Myocyte (in vitro differentiated cells): ENCODE data around the gene UNKL. TPM values are rescaled to one million over a fixed set of nuclear protein-coding genes. Genes with fewer than 3 reads are reported as not detected.

ENCODE experiments used
- DNase-seq: peaks from one replicate; pipeline ENCODE4 v3.0.0-alpha.2; 2012; ENCODE audit warnings: low read depth
- total RNA-seq: library from RNA; depleted of rRNA; stranded (reverse); fragments of >200 nt; gene quantifications from 2 replicates; pipeline ENCODE4 v1.2.3, GENCODE V29; 2014

UNKL gene
- total RNA-seq, 1 donor from 2014 or later, result 18.9 TPM

- DNase-seq, result peak; percentile 78
Measured at GRCh38 chr16:1378804-1379303, 35.6 kb downstream of the UNKL start.

- no peak for DNase-seq
Measured at GRCh38 chr16:1378087-1378803, 36.3 kb downstream of the UNKL start.

- DNase-seq, result peak; percentile 32
Measured at GRCh38 chr16:1377406-1378010, 37.0 kb downstream of the UNKL start.

DNA sequence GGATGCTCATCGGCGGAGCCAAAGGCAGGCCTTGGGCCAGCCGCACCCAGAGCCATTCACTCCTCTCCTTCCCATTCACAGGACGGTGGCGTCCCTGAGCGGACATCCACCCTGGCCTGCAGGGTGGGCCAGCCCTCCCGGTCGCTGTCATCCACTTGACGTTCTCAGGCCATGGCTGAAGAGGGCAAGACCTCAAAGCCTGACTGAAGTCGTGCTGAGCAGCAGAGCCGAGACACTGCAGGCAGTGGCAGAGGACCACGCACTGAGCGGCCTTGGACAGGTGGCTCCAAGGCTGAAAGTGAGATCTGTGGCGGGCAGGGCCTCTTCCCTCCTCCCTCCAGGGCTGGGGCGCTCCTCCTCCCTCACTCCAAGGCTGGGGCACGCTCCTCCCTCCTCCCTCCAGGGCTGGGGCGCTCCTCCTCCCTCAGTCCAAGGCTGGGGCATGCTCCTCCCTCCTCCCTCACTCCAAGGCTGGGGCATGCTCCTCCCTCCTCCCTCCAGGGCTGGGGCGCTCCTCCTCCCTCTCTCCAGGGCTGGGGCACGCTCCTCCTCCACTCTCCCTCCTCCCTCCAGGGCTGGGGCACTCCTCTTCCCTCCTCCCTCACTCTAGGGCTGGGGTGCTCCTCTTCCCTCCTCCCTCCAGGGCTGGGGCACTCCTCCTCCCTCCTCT is 38.6 kb downstream of the UNKL start:
- DNase-seq, result no peak

GRCh38 chr16:1375298-1375640 is 39.2 kb downstream of the UNKL start:
- DNase-seq, result no peak

DNA sequence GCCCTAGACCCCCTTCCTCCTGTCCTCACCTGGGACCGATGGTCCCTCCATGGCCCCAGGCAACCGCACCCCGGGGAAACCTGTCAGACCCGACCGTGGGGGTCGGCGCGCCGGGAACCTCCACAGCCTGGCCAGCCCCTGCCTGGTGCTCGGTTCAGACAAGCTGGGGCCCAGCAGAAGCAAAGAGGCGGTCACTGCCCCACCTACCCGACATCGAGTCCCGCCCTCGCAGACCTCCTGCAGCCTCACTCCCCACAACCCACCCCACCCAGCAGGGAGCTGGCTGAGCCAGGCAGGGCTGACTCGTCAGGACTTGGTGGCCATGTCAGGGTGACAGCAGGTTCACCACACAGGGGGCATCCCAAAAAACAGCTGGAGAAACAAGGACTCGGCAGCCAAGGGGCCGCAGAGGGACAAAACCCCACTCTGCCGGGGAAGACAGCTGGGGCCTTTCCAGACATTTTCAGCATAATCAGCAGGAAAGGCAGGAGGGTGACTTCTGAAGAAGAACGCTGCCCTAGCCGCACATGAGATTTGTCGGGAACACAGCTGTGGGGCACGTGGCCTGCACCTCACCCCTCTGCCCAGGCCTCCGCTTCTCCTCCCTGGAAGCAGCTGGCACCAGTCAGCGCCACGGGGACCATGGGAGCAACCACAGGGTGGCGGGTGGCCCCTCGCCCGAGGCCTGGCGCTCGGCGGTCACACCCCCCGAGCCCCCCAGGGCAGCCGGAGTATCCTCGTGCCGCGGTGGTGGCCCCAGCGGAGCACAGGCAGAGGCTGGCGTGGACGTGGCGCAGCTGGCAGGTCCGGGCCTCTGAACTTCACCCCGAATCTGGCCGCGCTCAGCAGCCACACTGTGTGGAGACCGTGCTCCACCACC is 39.8 kb downstream of the UNKL start:
- peak; percentile 69 for DNase-seq

DNA sequence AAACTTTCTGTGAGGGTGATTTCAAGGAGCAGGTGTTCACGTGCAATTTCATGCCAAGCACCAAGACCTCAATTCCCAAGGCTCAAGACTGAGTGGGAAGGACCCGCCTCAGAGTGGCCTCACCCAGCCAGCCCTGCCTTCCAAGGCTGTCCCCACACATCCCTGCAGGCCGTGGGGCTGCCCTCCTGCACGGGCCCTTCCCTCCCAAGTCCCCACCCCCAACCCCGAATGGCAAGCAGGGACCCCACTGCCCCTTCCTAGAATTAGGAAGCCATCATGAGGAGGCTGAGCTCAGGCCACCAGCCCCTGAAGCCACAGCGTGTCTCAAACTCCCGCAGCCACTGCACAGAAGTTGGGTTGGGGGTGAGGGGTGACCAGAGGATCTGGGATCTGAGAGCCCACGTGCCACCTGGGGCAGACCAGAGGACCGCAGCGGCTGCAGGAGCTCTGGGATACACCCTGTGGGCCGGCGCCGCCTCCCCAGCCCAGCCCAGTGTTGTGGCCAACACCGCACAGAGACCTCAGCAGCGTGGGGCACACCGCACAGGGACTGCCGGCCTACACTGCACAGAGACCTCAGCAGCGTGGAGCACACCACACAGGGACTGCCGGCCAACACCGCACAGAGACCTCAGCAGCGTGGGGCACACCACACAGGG is 42.1 kb downstream of the UNKL start:
- no peak for DNase-seq

DNA sequence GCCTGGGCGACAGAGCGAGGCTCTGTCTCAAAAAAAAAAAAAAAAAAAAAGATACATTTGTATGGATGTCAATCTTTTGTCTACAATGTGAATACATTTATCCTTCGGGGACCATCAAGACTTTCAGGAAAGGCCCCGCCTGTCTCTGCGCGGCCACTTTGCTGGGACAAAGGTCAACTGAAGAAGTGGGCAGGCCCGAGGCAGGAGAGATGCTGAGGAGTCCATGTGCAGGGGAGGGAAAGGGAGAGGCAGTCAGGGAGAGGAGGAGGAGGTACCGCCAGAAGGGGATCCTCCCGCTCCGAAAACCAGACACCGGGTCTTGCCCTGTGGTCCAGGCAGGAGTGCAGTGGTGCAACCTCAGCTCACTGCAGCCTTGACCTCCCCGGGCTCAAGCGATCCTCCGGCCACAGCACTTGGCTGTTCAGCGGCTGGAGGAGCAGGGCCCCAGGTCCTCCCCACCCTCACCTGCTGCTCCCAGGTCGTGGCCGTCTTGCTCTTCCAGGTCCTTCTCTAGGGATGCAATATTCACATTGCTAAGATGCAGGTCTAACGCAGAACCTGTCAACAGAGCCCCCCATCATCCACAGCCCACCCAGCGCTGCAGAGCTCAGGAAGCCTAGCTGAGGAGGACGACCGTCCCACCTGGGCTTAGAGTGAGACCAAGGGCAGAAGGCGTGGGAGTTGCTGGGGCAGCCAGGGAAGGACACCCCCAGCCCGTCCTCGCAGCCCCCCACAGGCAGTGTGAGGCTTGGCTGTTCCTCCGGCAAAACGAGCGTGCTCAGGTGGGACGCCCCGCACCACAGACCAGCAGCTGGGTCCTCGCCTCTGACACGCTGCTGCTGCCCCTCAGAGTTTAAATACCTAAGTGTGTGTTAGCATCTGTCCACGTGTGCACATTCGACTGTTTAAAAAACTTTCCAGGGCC is 43.2 kb downstream of the UNKL start:
- DNase-seq, result no peak

GRCh38 chr16:1367486-1368174 is 46.9 kb downstream of the UNKL start:
- DNase-seq, result no peak

- no peak for DNase-seq
Measured at GRCh38 chr16:1366712-1367299, 47.7 kb downstream of the UNKL start.

GRCh38 chr16:1366060-1366711 is 48.3 kb downstream of the UNKL start:
- no peak for DNase-seq

DNA sequence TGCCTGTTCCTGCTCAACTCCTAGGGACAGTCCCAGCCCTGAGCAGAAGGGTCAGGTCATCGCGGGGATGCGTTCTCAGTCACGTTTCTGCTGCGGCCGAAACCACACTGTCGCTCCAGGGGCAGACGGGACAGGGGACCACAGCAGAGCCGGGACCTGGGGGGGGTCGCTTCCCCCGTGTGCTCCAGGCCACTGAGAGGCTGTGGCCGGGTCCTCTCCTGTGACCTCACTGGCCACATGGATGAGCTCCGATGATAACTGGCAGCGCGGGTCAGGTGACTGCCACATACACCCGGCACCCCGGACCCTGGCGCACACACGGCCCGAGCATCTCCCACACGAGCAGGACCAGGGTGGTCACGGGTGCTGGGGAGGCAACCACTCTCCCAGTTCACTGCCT is 50.0 kb downstream of the UNKL start:
- no peak for DNase-seq

- peak; percentile 84 for DNase-seq
Measured at GRCh38 chr16:1363501-1364041, 50.9 kb downstream of the UNKL start.

GRCh38 chr16:1362807-1363206 is 51.7 kb downstream of the UNKL start:
- DNase-seq, result no peak

GRCh38 chr16:1361685-1362360 is 52.7 kb downstream of the UNKL start:
- no peak for DNase-seq

DNA sequence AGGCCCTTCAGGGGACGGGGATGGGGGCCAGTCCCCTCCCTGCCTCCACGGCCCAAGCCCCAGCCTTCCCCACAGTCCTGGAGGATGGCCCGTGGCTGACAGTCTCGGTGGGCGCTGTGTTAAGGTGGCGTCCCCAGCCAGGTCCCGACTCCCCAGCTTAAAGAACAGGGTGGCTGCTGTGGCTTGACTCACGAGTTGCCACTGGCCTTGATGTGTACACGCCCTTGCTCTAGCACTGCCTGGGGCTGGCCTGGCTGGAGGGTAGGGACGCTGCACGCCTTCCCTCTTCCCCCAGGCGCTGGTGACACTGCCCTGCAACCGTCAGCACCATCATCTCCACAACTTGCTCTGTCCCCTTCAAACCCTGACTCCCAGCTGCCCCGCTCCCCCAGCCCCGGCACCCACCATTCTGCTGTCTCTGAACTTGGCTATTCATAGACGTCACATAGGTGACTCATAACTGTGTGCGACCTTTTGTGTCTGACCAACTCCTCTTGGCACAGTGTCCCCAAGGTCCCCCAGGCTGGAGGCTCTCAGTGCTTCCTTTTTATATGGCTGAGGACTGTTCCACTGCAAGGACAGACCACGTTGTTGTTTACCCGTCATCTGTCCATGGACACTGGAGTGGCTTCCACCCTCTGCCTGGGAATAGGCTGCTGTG is 56.5 kb downstream of the UNKL start:
- DNase-seq, result no peak
